Skeletal muscle satellite cell (primary cell): Measurements from ENCODE around the gene PPP3R2.
"Not testable (repeated sequence)": the region's sequence is repeated elsewhere in the genome, so short reads cannot be mapped to it uniquely, and the experiment has no call there.

Experiments used
- H3K27me3 ChIP-seq: 2 replicates; pipeline ENCODE4 v1.7.0; 2013; ENCODE audit warnings: low read length; ENCODE audit not compliant: control insufficient read depth, insufficient read depth
- H3K36me3 ChIP-seq: 2 replicates; pipeline ENCODE4 v1.7.0; 2013; ENCODE audit warnings: mild to moderate bottlenecking, control low read depth, low read length; ENCODE audit not compliant: insufficient read depth
- H3K4me1 ChIP-seq: 2 replicates; pipeline ENCODE4 v1.7.0; 2013; ENCODE audit warnings: low read length; ENCODE audit not compliant: control insufficient read depth, insufficient read depth
- H3K4me2 ChIP-seq: 2 replicates; pipeline ENCODE4 v1.7.0; 2013; ENCODE audit warnings: mild to moderate bottlenecking, low read length
- H3K4me3 ChIP-seq: 2 replicates; pipeline ENCODE4 v1.7.0; 2013; ENCODE audit warnings: low read length
- H3K9ac ChIP-seq: 2 replicates; pipeline ENCODE4 v1.7.0; 2013; ENCODE audit warnings: mild to moderate bottlenecking, low read depth, low read length, moderate library complexity
- H3K9me3 ChIP-seq: replicated peaks from 2 replicates; pipeline ENCODE4 v1.7.0; 2013; ENCODE audit warnings: mild to moderate bottlenecking, control low read depth, low read length

Gene PPP3R2

GRCh38 chr9:101625876-101626275, 31.1 kb upstream of the PPP3R2 start:
- Histone ChIP-seq H3K4me3 (no peak overlapping the region), H3K4me2 (no peak overlapping the region), H3K9ac (no peak overlapping the region), H3K9me3 (no peaks in the 10 kb centered on the region), H3K27me3 (no peaks in the 10 kb centered on the region), H3K4me1 (peaks cover 7% of the 10 kb centered on the region), H3K36me3 (no peaks in the 10 kb centered on the region)

- Histone ChIP-seq H3K36me3 (no peaks in the 10 kb centered on the region), H3K9me3 (no peaks in the 10 kb centered on the region), H3K27me3 (no peaks in the 10 kb centered on the region), H3K4me1 (peaks cover under 1% of the 10 kb centered on the region), H3K4me2 (no peak overlapping the region), H3K9ac (no peak overlapping the region), H3K4me3 (no peak overlapping the region)
Measured at GRCh38 chr9:101620452-101620851, 25.7 kb upstream of the PPP3R2 start.

- Histone ChIP-seq H3K9me3 (no peaks in the 10 kb centered on the region), H3K4me3 (no peak overlapping the region), H3K4me1 (no peaks in the 10 kb centered on the region), H3K9ac (no peak overlapping the region), H3K4me2 (no peak overlapping the region), H3K36me3 (no peaks in the 10 kb centered on the region), H3K27me3 (no peaks in the 10 kb centered on the region)
Measured at GRCh38 chr9:101618698-101619097, 23.9 kb upstream of the PPP3R2 start.

GRCh38 chr9:101605547-101605946, 10.8 kb upstream of the PPP3R2 start:
- H3K4me2 ChIP-seq: no peak overlapping the region
- no peaks in the 10 kb centered on the region for H3K9me3 ChIP-seq
- no peaks in the 10 kb centered on the region for H3K36me3 ChIP-seq
- no peak overlapping the region for H3K4me3 ChIP-seq
- no peak overlapping the region for H3K9ac ChIP-seq
- no peaks in the 10 kb centered on the region for H3K4me1 ChIP-seq
- H3K27me3 ChIP-seq: peaks cover 14% of the 10 kb centered on the region

GRCh38 chr9:101604296-101604695, 9.5 kb upstream of the PPP3R2 start:
- Histone ChIP-seq H3K9me3 (no peaks in the 10 kb centered on the region), H3K4me2 (no peak overlapping the region), H3K4me3 (no peak overlapping the region), H3K36me3 (no peaks in the 10 kb centered on the region), H3K4me1 (no peaks in the 10 kb centered on the region), H3K9ac (no peak overlapping the region), H3K27me3 (peaks cover 14% of the 10 kb centered on the region)

- Histone ChIP-seq H3K4me3 (no peak overlapping the region), H3K4me2 (no peak overlapping the region), H3K9ac (no peak overlapping the region), H3K27me3 (peaks cover 10% of the 10 kb centered on the region), H3K9me3 (no peaks in the 10 kb centered on the region), H3K4me1 (no peaks in the 10 kb centered on the region), H3K36me3 (no peaks in the 10 kb centered on the region)
Measured at GRCh38 chr9:101601904-101602765, 7.4 kb upstream of the PPP3R2 start.

- H3K27me3 ChIP-seq: no peaks in the 10 kb centered on the region
- H3K9ac ChIP-seq: no peak overlapping the region
- H3K4me1 ChIP-seq: peaks cover 5% of the 10 kb centered on the region
- no peaks in the 10 kb centered on the region for H3K9me3 ChIP-seq
- H3K36me3 ChIP-seq: no peaks in the 10 kb centered on the region
- no peak overlapping the region for H3K4me3 ChIP-seq
- H3K4me2 ChIP-seq: no peak overlapping the region
Measured at GRCh38 chr9:101593345-101593744, 1.4 kb downstream of the PPP3R2 start.

GRCh38 chr9:101592788-101593187, 2.0 kb downstream of the PPP3R2 start:
- Histone ChIP-seq H3K9me3 (no peaks in the 10 kb centered on the region), H3K4me1 (peaks cover 5% of the 10 kb centered on the region), H3K9ac (no peak overlapping the region), H3K36me3 (no peaks in the 10 kb centered on the region), H3K4me3 (no peak overlapping the region), H3K4me2 (no peak overlapping the region), H3K27me3 (no peaks in the 10 kb centered on the region)

GRCh38 chr9:101591787-101592446, 2.9 kb downstream of the PPP3R2 start:
- H3K4me1 ChIP-seq: peaks cover 5% of the 10 kb centered on the region
- no peaks in the 10 kb centered on the region for H3K36me3 ChIP-seq
- no peaks in the 10 kb centered on the region for H3K9me3 ChIP-seq
- no peak overlapping the region for H3K4me3 ChIP-seq
- H3K4me2 ChIP-seq: no peak overlapping the region
- no peak overlapping the region for H3K9ac ChIP-seq
- H3K27me3 ChIP-seq: no peaks in the 10 kb centered on the region

- H3K9me3 ChIP-seq: no peaks in the 10 kb centered on the region
- H3K36me3 ChIP-seq: no peaks in the 10 kb centered on the region
- peaks cover 5% of the 10 kb centered on the region for H3K4me1 ChIP-seq
- no peaks in the 10 kb centered on the region for H3K27me3 ChIP-seq
- H3K9ac ChIP-seq: no peak overlapping the region
- H3K4me2 ChIP-seq: no peak overlapping the region
- H3K4me3 ChIP-seq: no peak overlapping the region
Measured at GRCh38 chr9:101590901-101591300, 3.9 kb downstream of the PPP3R2 start.

- not testable (repeated sequence) for H3K4me2 ChIP-seq, H3K36me3 ChIP-seq, H3K4me3 ChIP-seq, H3K4me1 ChIP-seq, H3K9me3 ChIP-seq, H3K27me3 ChIP-seq, H3K9ac ChIP-seq
Measured at GRCh38 chr9:101590074-101590473, 4.7 kb downstream of the PPP3R2 start.
